BJ (cell line): ENCODE measurements around the gene MTA3. TPM values are rescaled to one million over a fixed set of nuclear protein-coding genes. Genes with fewer than 3 reads are reported as not detected.

Experiments
- CTCF ChIA-PET: fragments of 350-600 bp; formaldehyde crosslinking; extraction: SDS; loops from one replicate; lab custom pipeline; 2021; ENCODE audit warnings: antibody characterized with exemption, inconsistent platforms; lab: Yijun Ruan, JAX
- POLR2A ChIA-PET: fragments of 300-600 bp; sonication (Branson Sonifier 250); formaldehyde crosslinking; extraction: SDS; loops from one replicate; lab custom pipeline; 2021; ENCODE audit warnings: antibody characterized with exemption; lab: Charles Lee
- DNase-seq: peaks from one replicate; pipeline ENCODE4 v3.0.0-alpha.2; 2011; ENCODE audit warnings: low read depth
- H3K27me3 ChIP-seq: 2 replicates; pipeline ENCODE4 v1.6.0; 2011; ENCODE audit warnings: low read length; ENCODE audit not compliant: control insufficient read depth, insufficient read depth
- H3K36me3 ChIP-seq: 2 replicates; pipeline ENCODE4 v1.5.1; 2011; ENCODE audit warnings: low read length; ENCODE audit not compliant: control insufficient read depth, insufficient read depth
- H3K4me3 ChIP-seq: 2 replicates; pipeline ENCODE4 v1.5.1; 2011; ENCODE audit warnings: low read depth, mild to moderate bottlenecking, control low read depth, low read length
- polyA plus RNA-seq: library from polyadenylated mRNA; depleted of rRNA; stranded (reverse); fragments of >200 nt; gene quantifications from 2 replicates; pipeline ENCODE4 v1.2.3, GENCODE V29; 2011
- TF ChIP-seq, protein P1 (sequence below): IDR thresholded peaks from 2 replicates; pipeline ENCODE4 v1.5.1; 2011; ENCODE audit warnings: low read depth, mild to moderate bottlenecking, control low read depth, inconsistent platforms, low read length, moderate library complexity; ENCODE audit not compliant: insufficient read depth

MTA3 gene
- polyA plus RNA-seq, 1 experiment = 23.2 TPM

DNA sequence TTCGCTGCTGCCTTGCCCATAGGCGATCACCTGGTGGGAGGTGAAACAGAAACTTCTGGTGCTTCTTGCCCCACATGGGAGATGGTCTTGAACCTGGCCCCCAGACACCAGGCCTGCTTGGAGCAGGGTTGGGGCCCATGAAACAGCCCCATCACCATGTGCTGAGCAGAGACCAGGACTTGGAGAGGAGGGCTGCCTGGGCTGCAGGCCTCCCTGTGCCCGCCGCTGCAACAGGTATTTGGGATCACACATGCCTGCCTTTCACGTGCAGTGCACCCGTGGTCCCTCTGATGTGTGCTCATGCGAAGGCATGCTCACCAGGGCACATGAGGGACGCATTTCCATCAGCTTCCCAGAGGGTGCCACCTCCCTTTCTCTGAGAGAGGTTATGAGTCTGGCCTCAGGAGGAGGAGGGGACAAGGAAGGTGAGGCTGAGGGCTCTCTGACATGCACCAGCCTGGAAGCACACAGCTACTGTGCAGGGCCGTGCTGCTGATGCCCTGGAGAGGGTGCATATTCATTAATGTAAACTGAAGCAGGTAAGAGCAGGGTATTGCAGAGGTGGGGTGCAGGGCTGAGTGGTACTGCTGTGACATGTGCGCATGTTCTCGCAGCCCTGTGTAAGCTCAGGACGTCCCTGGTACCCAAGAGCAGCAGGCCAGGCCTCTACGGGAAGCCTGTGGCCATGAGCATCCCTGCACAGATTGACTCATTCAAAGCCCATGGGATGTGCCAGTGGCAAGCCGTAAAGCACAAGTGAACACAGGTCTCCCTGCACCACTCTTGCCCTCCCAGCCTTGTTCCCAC, 199.7 kb downstream of the MTA3 start:
- Histone ChIP-seq H3K36me3 (no peaks in the 10 kb centered on the region), H3K27me3 (no peaks in the 10 kb centered on the region), H3K4me3 (no peak overlapping the region)
- TF ChIP-seq, protein P1, sequence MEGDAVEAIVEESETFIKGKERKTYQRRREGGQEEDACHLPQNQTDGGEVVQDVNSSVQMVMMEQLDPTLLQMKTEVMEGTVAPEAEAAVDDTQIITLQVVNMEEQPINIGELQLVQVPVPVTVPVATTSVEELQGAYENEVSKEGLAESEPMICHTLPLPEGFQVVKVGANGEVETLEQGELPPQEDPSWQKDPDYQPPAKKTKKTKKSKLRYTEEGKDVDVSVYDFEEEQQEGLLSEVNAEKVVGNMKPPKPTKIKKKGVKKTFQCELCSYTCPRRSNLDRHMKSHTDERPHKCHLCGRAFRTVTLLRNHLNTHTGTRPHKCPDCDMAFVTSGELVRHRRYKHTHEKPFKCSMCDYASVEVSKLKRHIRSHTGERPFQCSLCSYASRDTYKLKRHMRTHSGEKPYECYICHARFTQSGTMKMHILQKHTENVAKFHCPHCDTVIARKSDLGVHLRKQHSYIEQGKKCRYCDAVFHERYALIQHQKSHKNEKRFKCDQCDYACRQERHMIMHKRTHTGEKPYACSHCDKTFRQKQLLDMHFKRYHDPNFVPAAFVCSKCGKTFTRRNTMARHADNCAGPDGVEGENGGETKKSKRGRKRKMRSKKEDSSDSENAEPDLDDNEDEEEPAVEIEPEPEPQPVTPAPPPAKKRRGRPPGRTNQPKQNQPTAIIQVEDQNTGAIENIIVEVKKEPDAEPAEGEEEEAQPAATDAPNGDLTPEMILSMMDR = no peak
- CTCF ChIA-PET = interaction anchor here (1.3 kb wide), 1 partner anchor 256 kb away, joined by 3 read pairs; no protein-coding TSS in a partner anchor
- POLR2A ChIA-PET = no interaction called here
- no peak for DNase-seq

DNA sequence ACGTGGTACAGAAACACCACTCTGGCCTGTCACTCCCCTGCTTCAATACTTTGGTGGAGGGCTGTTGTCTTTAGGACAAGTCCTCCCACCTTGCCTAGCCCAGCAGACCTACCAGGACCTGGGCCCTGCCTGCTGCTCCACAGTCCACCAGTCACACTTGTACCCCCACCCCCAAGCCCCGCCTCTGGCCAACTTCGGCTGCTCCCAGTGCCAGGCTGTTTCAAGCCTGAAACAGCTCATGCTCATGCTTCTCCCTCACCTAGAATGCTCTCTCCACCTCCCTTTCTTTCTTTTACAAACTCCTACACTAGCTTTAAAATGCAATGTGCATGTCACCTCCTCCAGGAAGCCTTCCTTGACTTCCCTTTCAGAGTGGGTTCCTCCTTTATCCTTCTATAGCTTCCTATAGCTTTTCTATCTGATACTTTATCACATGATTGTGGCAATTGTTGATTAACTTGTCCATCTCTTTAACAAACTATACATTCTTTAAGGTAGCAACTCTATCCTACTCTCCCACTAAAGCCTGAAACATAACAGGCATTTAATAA, 200.3 kb downstream of the MTA3 start:
- no peak for DNase-seq
- ChIA-PET CTCF (interaction anchor here (1.3 kb wide), 1 partner anchor 256 kb away, joined by 3 read pairs; no protein-coding TSS in a partner anchor), POLR2A (no interaction called here)
- TF ChIP-seq, protein P1 = no peak
- Histone ChIP-seq H3K27me3 (no peaks in the 10 kb centered on the region), H3K36me3 (no peaks in the 10 kb centered on the region), H3K4me3 (no peak overlapping the region)

DNA sequence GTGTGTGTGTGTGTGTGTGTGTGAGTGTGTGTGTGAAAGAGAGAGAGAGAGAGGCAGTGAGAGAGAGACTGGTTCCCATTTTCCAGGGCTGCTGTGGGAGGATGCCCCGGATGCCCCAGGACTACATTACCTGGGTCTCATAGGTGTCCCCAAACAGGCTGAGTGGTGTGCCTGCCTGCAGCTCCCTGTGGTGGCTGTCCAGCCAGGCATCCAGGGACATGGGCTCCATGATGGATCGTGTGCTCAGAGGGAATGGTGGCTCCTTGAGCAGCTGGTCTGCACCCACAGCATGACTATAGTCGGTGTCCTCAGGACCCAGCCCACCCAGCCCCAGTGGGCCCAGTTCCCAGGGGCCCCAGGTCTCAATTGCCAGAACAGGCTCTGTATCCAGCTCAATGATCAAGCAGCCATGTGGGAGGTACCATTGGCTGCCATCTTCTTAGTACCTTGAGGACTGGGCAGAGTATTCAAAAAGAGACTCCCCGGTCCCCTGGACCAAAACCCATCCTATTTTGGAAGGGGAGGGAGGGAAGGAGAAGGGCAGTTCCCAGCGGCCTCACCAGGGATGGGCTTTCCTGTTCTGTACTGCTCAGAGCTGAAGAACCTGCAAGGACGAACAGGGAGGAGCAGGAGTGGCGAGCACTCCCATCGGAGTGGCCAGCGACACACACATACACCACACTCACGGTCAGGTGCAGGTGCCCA, 201.3 kb downstream of the MTA3 start:
- DNase-seq = no peak
- POLR2A ChIA-PET = no interaction called here
- TF ChIP-seq, protein P1 = no peak
- no peaks in the 10 kb centered on the region for H3K27me3 ChIP-seq
- H3K4me3 ChIP-seq = no peak overlapping the region
- CTCF ChIA-PET = no interaction called here
- H3K36me3 ChIP-seq = no peaks in the 10 kb centered on the region

DNA sequence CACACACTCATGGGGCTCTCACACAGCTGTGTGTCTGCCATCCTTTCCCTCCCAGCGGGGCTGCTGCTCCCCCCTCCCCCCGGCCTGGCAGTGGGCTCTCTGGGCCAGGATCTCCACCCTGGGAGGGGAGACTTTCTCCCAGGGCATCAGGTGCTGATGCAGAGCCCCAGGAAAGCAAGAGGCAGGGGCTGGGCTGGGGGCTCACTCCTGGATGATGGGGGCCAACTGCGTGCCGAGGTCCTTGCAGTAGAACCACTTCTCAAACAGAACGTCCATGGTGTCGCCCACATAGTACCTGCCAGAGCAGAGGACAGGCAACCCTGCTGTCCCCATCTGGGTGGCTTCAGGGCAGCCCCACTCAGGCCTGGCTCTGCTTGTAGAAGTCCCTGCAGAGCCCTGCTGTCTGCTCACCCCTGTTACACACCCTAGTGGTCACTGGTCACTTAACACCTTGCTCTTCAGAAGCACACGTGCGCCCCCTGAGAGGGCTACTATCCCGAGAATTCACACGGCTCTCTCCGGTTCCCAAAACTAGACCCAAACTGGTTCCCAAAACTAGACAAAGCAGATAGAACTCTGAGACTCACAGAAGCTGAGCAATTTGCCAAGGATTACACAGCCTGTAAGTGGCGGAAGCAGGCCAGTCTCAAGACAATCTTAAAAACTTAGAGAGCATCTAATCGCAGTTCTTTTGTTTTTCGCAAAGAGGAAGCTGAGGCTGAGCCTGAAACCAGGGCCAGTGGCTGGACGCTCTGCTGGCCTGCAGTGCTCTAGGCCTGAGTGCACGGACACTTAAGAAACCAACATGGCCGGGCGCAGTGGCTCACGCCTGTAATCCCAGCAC, 202.1 kb downstream of the MTA3 start:
- no peaks in the 10 kb centered on the region for H3K27me3 ChIP-seq
- CTCF ChIA-PET = interaction anchor here (1.4 kb wide), 1 partner anchor 12 kb away, joined by 5 read pairs; no protein-coding TSS in a partner anchor
- POLR2A ChIA-PET = no interaction called here
- DNase-seq = no peak
- TF ChIP-seq, protein P1 = peak; percentile 42
- no peaks in the 10 kb centered on the region for H3K36me3 ChIP-seq
- H3K4me3 ChIP-seq = no peak overlapping the region
